NCI-H1417 (cell line): ENCODE data around the gene TVP23C.

ENCODE experiments used
- DNase-seq, 3 experiments: peaks; one replicate each; lab custom pipeline; 2025; lab: John Stamatoyannopoulos, UW

TVP23C gene

DNA sequence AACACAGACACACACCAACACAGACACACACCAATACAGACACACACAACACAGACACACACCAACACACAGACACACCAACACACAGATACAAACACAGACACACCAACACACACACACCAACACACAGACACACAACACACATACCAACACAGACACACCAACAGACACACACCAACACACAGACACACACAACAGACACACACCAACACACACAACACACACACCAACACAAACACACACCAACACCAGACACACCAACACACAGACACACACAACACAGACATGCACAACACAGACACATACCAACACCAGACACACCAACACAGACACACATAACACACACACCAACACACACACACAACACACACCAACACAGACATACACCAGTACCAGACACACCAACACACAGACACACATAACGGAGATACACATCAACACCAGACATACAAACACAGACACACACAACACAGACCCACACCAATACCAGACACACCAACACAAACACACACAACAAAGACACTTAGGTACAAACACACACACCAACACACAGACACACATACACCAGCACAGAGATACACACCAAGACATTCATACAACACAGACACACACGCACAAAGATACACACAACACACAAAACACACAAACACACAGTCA is 98.1 kb downstream of the TVP23C start:
- DNase-seq = no peak

DNA sequence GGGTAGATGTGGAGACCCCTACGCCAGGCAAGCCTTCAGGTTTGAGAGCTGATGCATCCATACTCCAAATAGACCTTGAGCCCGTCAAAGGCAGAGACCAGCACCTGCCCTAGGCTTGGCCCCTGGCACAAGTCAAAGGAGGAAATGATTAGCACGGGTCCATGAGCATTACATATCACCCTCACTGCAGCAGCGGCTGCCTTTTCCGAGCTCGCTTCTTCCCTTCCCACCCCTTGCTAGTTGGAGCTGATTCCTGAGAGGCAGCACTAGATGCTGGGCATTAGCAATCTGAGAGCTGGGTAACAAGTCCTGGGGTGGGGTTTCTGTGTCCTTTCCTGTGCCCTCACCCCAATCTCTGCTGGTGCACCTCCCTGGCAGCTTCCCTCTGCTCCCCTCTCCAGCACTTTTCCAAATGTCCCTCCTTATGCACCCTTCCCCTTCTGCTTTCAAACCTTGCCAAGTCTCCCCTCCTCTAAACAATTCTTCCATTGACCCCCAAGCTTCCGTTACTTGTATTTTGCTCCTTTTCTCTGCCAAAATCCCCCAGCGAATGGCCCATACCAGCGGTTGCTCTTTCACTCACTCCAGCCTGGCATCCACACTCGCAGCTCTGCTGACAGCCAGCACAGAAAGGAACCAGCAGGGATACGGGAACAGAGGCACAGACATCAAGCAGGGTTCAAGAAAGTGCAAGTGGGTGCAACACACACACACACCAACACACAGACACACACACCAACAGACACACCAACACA is 98.9 kb downstream of the TVP23C start:
- no peak for DNase-seq

GRCh38 chr17:15462976-15463772 is 100.1 kb downstream of the TVP23C start:
- no peak for DNase-seq

DNA sequence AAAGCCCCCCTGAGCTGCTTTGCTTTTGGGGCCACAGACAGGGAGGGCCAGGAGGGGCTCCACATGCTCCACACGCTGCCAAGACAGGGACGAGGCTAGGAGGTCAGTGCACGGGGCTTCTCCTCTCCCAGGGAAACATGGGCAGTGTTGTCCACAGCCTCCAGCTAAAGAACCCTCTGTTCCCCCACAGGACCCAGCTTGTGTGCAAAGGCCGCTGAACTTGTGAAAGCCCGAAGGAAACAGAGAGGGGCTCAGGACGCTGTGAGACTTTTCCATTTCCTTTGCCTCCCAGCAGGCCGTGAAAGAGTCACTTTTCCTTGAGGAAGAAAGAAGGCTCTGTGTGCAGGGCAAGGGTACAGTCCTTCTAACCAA is 105.6 kb downstream of the TVP23C start:
- DNase-seq = no peak

GRCh38 chr17:15456972-15457722 is 106.1 kb downstream of the TVP23C start:
- no peak for DNase-seq

DNA sequence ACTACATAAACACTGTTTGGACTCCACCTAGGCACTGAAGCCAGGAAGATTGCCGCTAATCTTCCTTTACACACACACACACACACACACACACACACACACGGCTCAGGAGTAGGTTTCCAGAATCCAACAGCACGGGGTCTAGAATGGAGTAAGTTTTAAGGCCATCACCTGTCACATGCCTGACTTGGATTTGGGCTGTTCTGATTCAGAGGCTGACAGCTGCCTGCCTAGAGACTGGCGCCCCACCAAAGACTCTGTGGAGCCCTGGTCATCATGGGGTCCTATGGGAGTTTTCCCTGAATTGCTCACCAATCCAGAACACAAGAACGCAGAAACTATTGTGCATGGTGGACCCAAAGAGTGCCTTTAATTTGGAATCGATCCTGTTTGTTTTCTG is 106.8 kb downstream of the TVP23C start:
- no peak for DNase-seq

DNA sequence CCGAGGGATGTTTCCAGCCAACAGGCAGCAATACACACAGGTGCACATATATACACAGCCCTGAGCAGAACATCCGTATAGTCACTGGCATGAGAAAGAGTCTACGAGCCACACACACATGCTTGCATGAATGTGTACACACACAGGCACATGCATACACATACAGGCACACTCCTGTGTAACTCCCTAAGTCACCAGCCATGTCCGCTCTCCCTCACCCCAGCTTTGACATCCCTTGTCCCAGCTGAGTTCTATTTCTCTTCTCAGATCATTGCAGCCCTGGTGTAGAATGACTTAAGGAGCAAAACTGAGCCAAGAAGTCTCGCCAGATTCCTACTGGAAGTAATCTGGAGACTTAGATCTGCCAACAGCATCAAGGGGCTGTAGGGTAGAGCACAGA is 108.9 kb downstream of the TVP23C start:
- DNase-seq = no peak

GRCh38 chr17:15453782-15454181 is 109.5 kb downstream of the TVP23C start:
- no peak for DNase-seq

GRCh38 chr17:15453246-15453645 is 110.0 kb downstream of the TVP23C start:
- DNase-seq = no peak

- DNase-seq = no peak
Observed at GRCh38 chr17:15452746-15453145, 110.5 kb downstream of the TVP23C start.
